Neuron (in vitro differentiated cells): ENCODE measurements around the gene ADGRF3.
A peak's percentile ranks its signal among the peaks of the same experiment; 100 is the strongest.
"Not testable (repeated sequence)": the region's sequence is repeated elsewhere in the genome, so short reads cannot be mapped to it uniquely, and the experiment has no call there.

Source experiments
- H2AFZ ChIP-seq: one replicate; pipeline ENCODE4 v1.6.1; 2013; ENCODE audit warnings: low read depth, mild to moderate bottlenecking, inconsistent platforms, low read length, moderate library complexity
- H3K27me3 ChIP-seq: one replicate; pipeline ENCODE4 v1.6.1; 2013; ENCODE audit warnings: low read length; ENCODE audit not compliant: insufficient read depth
- H3K36me3 ChIP-seq: one replicate; pipeline ENCODE4 v1.6.1; 2013; ENCODE audit warnings: low read length; ENCODE audit not compliant: insufficient read depth
- H3K4me1 ChIP-seq: one replicate; pipeline ENCODE4 v1.6.1; 2013; ENCODE audit warnings: low read length; ENCODE audit not compliant: insufficient read depth
- H3K4me3 ChIP-seq: 2 replicates; pipeline ENCODE4 v1.5.1; 2013; ENCODE audit warnings: mild to moderate bottlenecking, low read length, moderate library complexity
- H3K9me3 ChIP-seq: one replicate; pipeline ENCODE4 v1.6.1; 2013; ENCODE audit warnings: low read length

ADGRF3 gene

GRCh38 chr2:26344581-26345282, 1.9 kb downstream of the ADGRF3 start:
- Histone ChIP-seq H3K4me1 (peaks cover 28% of the 10 kb centered on the region), H3K4me3 (peak overlapping the region; percentile 98), H2AFZ (peak overlapping the region; percentile 46), H3K27me3 (no peaks in the 10 kb centered on the region), H3K9me3 (no peaks in the 10 kb centered on the region), H3K36me3 (no peaks in the 10 kb centered on the region)

GRCh38 chr2:26340831-26341230, 5.8 kb downstream of the ADGRF3 start:
- Histone ChIP-seq H3K9me3 (no peaks in the 10 kb centered on the region), H3K4me1 (peaks cover 16% of the 10 kb centered on the region), H3K4me3 (no peak overlapping the region), H3K36me3 (no peaks in the 10 kb centered on the region), H3K27me3 (no peaks in the 10 kb centered on the region), H2AFZ (no peak overlapping the region)

- Histone ChIP-seq H3K4me1 (peaks cover 6% of the 10 kb centered on the region), H3K4me3 (no peak overlapping the region), H3K9me3 (no peaks in the 10 kb centered on the region), H3K27me3 (no peaks in the 10 kb centered on the region), H3K36me3 (no peaks in the 10 kb centered on the region), H2AFZ (no peak overlapping the region)
These were observed 9.3 kb downstream of the ADGRF3 start for GRCh38 chr2:26337298-26337697.

DNA sequence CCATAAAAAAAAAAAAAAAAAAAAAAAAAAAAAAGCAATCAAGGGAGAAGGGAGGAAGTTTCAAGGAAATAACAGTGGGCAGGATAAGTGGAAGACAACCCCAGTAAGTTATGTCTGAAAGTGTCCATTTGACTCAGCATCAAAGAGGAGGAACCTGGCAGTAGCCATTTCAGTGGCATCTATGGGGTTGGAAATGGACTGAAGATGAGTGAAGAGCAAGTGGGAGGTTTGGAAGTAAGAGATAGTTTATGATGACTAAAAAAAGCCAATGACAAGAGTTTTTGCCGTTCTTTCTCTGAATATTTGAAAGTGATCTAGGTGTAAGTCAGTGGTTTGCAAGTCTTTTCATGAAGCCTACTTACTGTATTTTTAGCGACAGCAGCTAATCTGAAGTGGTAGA, 9.9 kb downstream of the ADGRF3 start:
- Histone ChIP-seq H3K36me3 (no peaks in the 10 kb centered on the region), H3K4me1 (peaks cover 6% of the 10 kb centered on the region), H2AFZ (no peak overlapping the region), H3K27me3 (no peaks in the 10 kb centered on the region), H3K9me3 (no peaks in the 10 kb centered on the region), H3K4me3 (no peak overlapping the region)

GRCh38 chr2:26335231-26335630, 11.4 kb downstream of the ADGRF3 start:
- Histone ChIP-seq H3K4me3 (no peak overlapping the region), H3K27me3 (no peaks in the 10 kb centered on the region), H3K9me3 (no peaks in the 10 kb centered on the region), H3K36me3 (no peaks in the 10 kb centered on the region), H2AFZ (no peak overlapping the region), H3K4me1 (peaks cover 6% of the 10 kb centered on the region)

DNA sequence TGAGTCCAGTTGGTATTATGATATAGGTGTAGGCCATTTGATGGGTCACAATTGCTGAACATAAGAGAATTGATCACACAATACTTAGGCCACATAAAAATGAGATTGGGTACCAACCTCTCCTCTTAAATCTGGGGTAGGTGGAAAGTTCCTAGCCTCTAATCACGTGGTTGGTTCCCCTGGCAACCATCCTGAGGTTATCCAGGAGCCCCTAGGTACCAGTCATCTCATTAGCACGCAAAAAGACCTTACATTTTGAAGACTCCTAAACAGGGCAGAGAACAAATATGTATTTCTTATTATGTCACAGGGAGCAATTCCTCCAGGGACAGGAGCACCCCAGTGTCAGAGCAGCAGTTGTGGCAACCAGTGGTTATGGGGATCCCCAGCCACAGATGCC, 13.3 kb downstream of the ADGRF3 start:
- Histone ChIP-seq H3K9me3 (no peaks in the 10 kb centered on the region), H3K4me1 (peaks cover 6% of the 10 kb centered on the region), H3K27me3 (no peaks in the 10 kb centered on the region), H3K36me3 (no peaks in the 10 kb centered on the region), H3K4me3 (no peak overlapping the region), H2AFZ (no peak overlapping the region)

- not testable (repeated sequence) for H3K4me3 ChIP-seq, H3K36me3 ChIP-seq, H3K9me3 ChIP-seq, H2AFZ ChIP-seq, H3K27me3 ChIP-seq, H3K4me1 ChIP-seq
These were observed 15.3 kb downstream of the ADGRF3 start for GRCh38 chr2:26331321-26331720.

DNA sequence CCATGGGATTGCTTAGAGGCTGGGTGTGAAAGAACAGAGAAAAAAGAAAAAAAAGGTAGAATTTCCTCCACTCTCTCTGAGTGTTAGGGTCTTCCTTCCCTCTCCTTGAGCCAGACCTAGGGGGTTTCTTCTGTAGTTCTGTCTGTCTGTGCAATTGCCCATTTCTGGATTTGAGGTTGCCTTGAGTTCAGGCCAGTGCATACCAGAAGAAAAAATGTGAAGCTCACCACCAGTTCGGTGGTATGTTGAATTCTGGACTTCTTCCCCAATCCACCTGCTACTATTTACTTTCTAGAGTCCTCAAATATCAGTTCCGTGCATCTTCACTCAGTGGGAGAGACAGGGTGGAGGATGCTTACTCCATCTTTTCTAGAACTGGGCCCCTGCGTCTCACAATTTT, 16.0 kb downstream of the ADGRF3 start:
- Histone ChIP-seq H3K9me3 (no peaks in the 10 kb centered on the region), H3K4me1 (no peaks in the 10 kb centered on the region), H3K27me3 (no peaks in the 10 kb centered on the region), H3K4me3 (no peak overlapping the region), H2AFZ (no peak overlapping the region), H3K36me3 (no peaks in the 10 kb centered on the region)

- H3K36me3 ChIP-seq, result no peaks in the 10 kb centered on the region
- H3K4me1 ChIP-seq, result no peaks in the 10 kb centered on the region
- H2AFZ ChIP-seq, result no peak overlapping the region
- H3K27me3 ChIP-seq, result no peaks in the 10 kb centered on the region
- no peak overlapping the region for H3K4me3 ChIP-seq
- H3K9me3 ChIP-seq, result no peaks in the 10 kb centered on the region
These were observed 16.5 kb downstream of the ADGRF3 start for GRCh38 chr2:26330114-26330549.

GRCh38 chr2:26329083-26329482, 17.5 kb downstream of the ADGRF3 start:
- H3K36me3 ChIP-seq, H3K4me3 ChIP-seq, H3K9me3 ChIP-seq, H2AFZ ChIP-seq, H3K27me3 ChIP-seq, H3K4me1 ChIP-seq: not testable (repeated sequence)

GRCh38 chr2:26327291-26328272, 19.0 kb downstream of the ADGRF3 start:
- Histone ChIP-seq H2AFZ (no peak overlapping the region), H3K4me1 (no peaks in the 10 kb centered on the region), H3K27me3 (no peaks in the 10 kb centered on the region), H3K4me3 (no peak overlapping the region), H3K9me3 (no peaks in the 10 kb centered on the region), H3K36me3 (no peaks in the 10 kb centered on the region)

GRCh38 chr2:26326514-26326913, 20.1 kb downstream of the ADGRF3 start:
- Histone ChIP-seq H3K4me3 (no peak overlapping the region), H3K36me3 (no peaks in the 10 kb centered on the region), H3K4me1 (no peaks in the 10 kb centered on the region), H3K9me3 (no peaks in the 10 kb centered on the region), H2AFZ (no peak overlapping the region), H3K27me3 (no peaks in the 10 kb centered on the region)

GRCh38 chr2:26325851-26326250, 20.7 kb downstream of the ADGRF3 start:
- H2AFZ ChIP-seq, result no peak overlapping the region

More at GRCh38 chr2:26325851-26326250, 20.7 kb downstream of the ADGRF3 start:
- H3K27me3 ChIP-seq, result no peaks in the 10 kb centered on the region
- no peaks in the 10 kb centered on the region for H3K36me3 ChIP-seq
- no peak overlapping the region for H3K4me3 ChIP-seq
- no peaks in the 10 kb centered on the region for H3K4me1 ChIP-seq
- no peaks in the 10 kb centered on the region for H3K9me3 ChIP-seq
